ENCODE measurements around the gene AVPI1.

The AVPI1 gene, protein sequence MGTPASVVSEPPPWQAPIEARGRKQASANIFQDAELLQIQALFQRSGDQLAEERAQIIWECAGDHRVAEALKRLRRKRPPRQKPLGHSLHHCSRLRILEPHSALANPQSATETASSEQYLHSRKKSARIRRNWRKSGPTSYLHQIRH

GRCh38 chr10:97686962-97687784 is at the start of gene AVPI1:
Gene AVPI1, minus strand, starts transcription at chr10:97687241. Its CDS starts 7,336 bp downstream, at chr10:97679905.
- DNase-seq = peak; percentile 95

- DNase-seq = no peak
Observed at GRCh38 chr10:97736403-97736901, 49.4 kb upstream of the AVPI1 start.

GRCh38 chr10:97734021-97734420 is 47.0 kb upstream of the AVPI1 start:
- no peak for DNase-seq

DNA sequence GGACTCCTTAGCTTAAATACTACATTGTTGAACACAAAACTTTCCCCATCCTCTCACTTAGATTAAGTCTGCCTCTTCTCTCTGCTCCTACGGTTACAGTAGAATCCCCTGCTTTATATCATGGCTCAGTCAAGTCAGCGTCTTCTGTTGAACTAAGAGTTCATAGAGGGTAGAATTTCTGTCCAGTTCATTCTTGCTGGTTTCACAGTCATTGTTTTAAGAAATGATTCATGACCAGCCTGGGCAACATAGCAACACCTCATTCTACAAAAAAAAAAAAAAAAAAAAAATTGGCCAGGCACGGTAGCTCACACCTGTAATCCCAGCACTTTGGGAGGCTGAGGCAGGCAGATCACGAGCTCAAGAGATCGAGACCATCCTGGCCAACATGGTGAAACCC is 46.2 kb upstream of the AVPI1 start:
- no peak for DNase-seq

DNA sequence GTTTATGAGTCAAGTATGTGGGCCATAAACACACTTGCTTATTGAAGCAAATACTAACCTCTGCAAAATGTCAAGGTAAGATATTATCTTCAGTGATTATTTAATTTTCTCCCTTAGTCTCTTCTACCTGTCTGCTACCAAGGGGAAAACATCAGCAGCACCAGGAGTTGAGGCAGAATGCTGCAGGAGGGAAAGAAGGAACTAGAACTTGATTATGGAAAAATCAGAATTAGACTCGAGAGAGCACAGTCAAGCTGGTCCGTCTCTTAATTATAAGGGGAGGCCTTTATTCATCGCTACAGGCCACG is 45.0 kb upstream of the AVPI1 start:
- no peak for DNase-seq

DNA sequence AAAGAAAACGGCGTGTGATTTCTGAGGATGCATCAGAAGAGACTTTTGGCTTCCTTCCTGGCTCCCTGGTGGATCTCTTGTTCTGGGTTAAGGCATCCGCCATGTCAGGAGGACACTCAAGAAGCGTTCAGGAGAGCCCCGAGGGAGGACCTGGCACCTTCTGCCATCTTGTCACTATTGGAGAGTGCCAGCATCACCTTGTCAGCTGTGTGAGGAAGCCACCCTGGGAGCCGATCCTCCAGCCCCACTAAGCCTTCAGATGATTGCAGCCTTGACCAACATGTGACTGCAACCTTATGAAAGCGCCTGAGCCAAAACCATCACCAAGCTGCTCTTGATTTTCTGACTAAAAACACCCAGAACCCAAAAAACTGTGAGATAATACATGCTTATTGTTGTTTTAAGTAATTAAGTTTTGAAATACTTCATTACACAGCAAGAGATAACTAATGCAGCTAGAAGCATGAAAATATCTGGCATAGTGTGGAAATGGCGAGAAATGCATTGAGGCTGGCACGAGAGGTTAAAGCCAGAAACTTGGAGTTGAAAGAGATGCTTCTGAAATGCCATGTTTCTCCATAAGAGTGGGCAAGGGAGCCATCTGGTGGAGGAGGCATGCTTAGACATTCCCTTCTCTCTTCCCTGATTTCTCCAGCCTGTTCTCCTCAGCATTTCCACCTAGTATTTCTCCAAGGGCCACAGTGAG is 44.5 kb upstream of the AVPI1 start:
- DNase-seq = peak; percentile 43

DNA sequence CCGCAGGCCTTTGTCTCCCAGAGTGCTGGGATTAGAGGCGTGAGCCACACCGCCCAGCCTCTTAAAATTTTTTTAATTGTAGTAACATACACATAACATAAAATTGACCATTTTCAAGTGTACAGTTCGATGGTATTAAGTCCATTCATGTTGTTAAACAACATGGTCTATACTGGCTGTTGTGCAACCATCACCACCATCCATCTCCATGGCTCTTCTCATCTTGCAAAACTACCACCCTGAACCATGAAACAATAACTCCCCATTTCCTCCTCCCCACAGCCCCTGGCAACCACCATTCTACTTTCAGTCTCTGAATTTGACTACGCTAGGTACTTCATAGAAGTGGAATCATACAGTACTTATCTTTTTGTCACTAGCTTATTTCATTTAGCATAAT is 42.0 kb upstream of the AVPI1 start:
- no peak for DNase-seq

DNA sequence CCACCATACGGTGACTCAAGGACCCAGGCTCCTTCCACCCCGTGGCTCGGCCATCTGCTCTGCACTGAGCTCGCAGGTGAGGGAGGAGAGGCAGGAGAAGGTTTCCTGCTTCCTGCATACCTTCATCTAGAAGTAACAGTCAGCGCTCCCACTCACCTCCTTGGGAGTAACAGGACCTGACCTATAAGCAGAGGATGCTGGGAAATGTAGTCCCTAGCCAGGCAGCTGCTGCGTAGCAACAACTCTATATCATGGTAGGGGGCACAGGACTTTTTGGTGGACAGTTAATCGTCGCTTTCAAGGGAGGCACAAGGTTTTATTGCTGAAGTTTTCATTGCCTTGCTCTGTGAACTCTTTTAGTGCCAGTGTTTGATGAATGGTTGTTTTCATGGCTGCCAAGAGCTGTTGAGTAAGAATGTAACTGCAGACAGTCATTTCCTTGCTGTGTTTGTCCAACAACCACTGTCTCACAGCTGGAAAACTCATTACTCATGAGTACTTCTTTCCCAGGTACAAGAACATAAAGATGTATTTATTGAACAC is 39.7 kb upstream of the AVPI1 start:
- no peak for DNase-seq

GRCh38 chr10:97724341-97724941 is 37.4 kb upstream of the AVPI1 start:
- DNase-seq = no peak

GRCh38 chr10:97723001-97723400 is 36.0 kb upstream of the AVPI1 start:
- DNase-seq = no peak

- no peak for DNase-seq
Observed at GRCh38 chr10:97721871-97722780, 35.1 kb upstream of the AVPI1 start.

DNA sequence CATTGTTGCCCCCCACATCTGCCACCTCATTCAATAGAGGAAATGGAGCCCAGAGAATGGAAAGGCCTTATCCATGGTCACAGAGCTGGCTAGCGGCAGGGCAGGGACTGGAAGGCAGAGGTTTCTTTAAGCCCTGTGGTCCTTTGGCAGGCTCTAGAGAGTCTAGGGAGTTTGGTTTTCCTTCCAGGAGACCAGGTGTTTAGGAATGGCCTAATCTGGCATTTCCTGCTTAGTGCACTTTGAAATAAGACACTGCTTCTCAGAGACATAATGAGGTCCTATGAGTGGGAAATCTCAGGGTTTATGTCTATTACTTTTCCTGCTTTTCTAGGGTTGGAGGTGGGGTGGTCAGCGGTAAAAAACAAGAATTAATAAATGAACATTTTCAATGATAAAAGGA is 32.6 kb upstream of the AVPI1 start:
- no peak for DNase-seq

- DNase-seq = peak; percentile 45
Observed at GRCh38 chr10:97718659-97719142, 31.7 kb upstream of the AVPI1 start.

GRCh38 chr10:97718178-97718577 is 31.1 kb upstream of the AVPI1 start:
- no peak for DNase-seq

DNA sequence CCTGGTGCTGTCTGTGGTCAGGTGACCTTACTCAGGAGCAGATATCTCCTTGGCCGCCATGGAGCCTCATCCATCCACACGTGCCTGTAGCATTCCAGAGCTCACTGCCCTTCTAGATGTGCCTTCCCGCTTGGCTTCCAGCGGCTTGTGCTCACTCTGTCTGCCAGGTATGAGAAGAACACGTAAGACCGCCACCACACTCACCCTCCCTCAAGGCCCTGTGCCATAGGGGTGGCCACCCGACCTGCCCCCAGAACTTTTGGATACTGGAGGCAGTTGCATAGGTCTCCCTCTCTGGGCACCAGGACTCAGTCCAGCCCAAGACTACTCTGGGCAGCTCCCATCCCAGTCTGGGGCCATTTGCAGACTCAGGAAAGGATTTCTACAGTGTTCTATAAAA is 30.6 kb upstream of the AVPI1 start:
- no peak for DNase-seq

GRCh38 chr10:97715259-97715874 is 28.3 kb upstream of the AVPI1 start:
- no peak for DNase-seq

GRCh38 chr10:97714401-97715258 is 27.6 kb upstream of the AVPI1 start:
- no peak for DNase-seq

DNA sequence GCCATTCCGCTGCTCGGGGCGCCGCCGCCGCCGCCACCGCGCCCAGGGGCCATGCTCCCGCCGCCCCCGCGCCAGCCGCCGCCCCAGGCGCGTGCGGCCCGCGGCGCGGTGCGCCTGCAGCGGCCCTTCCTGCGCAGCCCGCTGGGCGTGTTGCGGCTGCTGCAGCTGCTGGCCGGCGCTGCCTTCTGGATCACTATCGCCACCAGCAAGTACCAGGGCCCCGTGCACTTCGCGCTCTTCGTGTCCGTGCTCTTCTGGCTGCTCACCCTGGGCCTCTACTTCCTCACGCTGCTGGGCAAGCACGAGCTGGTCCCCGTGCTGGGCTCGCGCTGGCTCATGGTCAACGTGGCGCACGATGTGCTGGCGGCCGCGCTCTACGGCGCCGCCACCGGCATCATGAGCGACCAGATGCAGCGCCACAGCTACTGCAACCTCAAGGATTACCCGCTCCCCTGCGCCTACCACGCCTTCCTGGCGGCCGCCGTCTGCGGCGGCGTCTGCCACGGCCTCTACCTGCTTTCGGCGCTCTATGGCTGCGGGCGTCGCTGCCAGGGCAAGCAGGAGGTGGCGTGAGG is 26.9 kb upstream of the AVPI1 start:
- peak; percentile 43 for DNase-seq

DNA sequence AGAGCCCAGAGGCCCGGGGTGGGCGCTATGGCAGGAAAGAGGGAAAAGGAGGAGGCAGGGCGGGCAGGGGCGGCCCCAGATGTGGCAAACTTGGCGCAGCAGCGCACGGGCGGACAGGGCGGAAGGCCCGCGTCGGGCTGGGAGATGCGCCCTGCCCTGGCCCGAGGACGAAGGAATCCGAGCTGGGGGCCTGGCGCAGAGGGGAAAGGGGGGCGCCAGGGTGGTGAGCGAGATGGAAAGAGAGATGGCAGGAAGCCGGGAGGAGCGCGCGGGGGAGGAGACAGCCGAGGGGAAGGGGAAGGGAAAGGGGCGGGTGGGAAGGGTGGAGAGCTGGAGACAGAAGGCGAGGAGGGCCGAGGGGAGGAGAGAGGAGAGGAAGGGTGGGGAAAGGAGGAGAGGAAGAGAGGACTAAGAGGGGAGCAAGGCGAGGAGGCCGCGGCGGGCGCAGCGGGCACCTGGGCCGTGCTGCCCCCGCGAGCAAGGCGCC is 26.3 kb upstream of the AVPI1 start, which contains the start of gene MARVELD1:
MARVELD1 (plus strand) TSS at position 392 of the 487 bp plus-strand sequence. CDS start 147 bp downstream, outside the sequence.
- DNase-seq = no peak

Measured in NCI-H345 (cell line).